ENCODE results near the gene VWA5B1.

GRCh38 chr1:20252587-20252986, 38.1 kb upstream of the VWA5B1 start:
- no peak for TF ChIP-seq CTCF (IDR thresholded peaks at IDR 0.05; ENCODE audit: control extremely low read depth in 1 of 3, insufficient read depth in 1 of 3, low read depth in 1 of 3, low read length in 3 of 3)
- TF ChIP-seq HDAC6 (IDR thresholded peaks at IDR 0.05; ENCODE audit: low read depth, low read length) = no peak

Measured in H1 (cell line).